Neuronal stem cell (in vitro differentiated cells): ENCODE data around the gene ING4. TPM values are rescaled to one million over a fixed set of nuclear protein-coding genes. Genes with fewer than 3 reads are reported as not detected.
A peak's percentile ranks its signal among the peaks of the same experiment; 100 is the strongest.
"Not testable (repeated sequence)": the region's sequence is repeated elsewhere in the genome, so short reads cannot be mapped to it uniquely, and the experiment has no call there.

Experiments used
- DNase-seq: peaks from one replicate; pipeline ENCODE4 v3.0.0-alpha.2; 2013; ENCODE audit warnings: low spot score
- H2AFZ ChIP-seq: one replicate; pipeline ENCODE4 v1.6.1; 2013; ENCODE audit warnings: mild to moderate bottlenecking, low read length, inconsistent platforms
- H2AK5ac ChIP-seq: 2 replicates; pipeline ENCODE4 v1.6.1; 2013; ENCODE audit warnings: low read depth, mild to moderate bottlenecking, inconsistent platforms, low read length, moderate library complexity, mixed read lengths
- H2BK120ac ChIP-seq: 2 replicates; pipeline ENCODE4 v1.6.1; 2013; ENCODE audit warnings: low read depth, mild to moderate bottlenecking, inconsistent platforms, low read length, moderate library complexity, mixed read lengths
- H2BK12ac ChIP-seq: one replicate; pipeline ENCODE4 v1.6.1; 2013; ENCODE audit warnings: low read length, inconsistent platforms
- H2BK15ac ChIP-seq: 2 replicates; pipeline ENCODE4 v1.6.1; 2013; ENCODE audit warnings: mild to moderate bottlenecking, low read length, inconsistent platforms, mixed read lengths
- H2BK5ac ChIP-seq: one replicate; pipeline ENCODE4 v1.6.1; 2013; ENCODE audit warnings: inconsistent platforms, mild to moderate bottlenecking, low read length, moderate library complexity
- H3K14ac ChIP-seq: one replicate; pipeline ENCODE4 v1.6.1; 2013; ENCODE audit warnings: low read length, inconsistent platforms
- H3K18ac ChIP-seq: 2 replicates; pipeline ENCODE4 v1.6.1; 2013; ENCODE audit warnings: low read length, inconsistent platforms
- H3K23ac ChIP-seq: 2 replicates; pipeline ENCODE4 v1.6.1; 2013; ENCODE audit warnings: low read depth, mild to moderate bottlenecking, mixed read lengths, low read length, inconsistent platforms; ENCODE audit not compliant: poor library complexity
- H3K27ac ChIP-seq: replicated peaks from 3 replicates; pipeline ENCODE4 v1.5.1; 2013; ENCODE audit warnings: low read length, inconsistent platforms
- H3K27me3 ChIP-seq, 3 experiments: 2 replicates each; pipeline ENCODE4 v1.6.1; 2013; ENCODE audit warnings: low read length in 3 of 3, mild to moderate bottlenecking in 2 of 3, inconsistent platforms in 1 of 3, low read depth in 1 of 3, mixed read lengths in 1 of 3, moderate library complexity in 1 of 3; ENCODE audit not compliant: control insufficient read depth in 3 of 3, insufficient read depth in 3 of 3
- H3K36me3 ChIP-seq, 2 donors: replicated peaks in 1 of 2; 2 replicates each; pipeline ENCODE4 v1.6.1; 2013; ENCODE audit warnings: low read length in 2 of 2; ENCODE audit not compliant: control insufficient read depth in 2 of 2, insufficient read depth in 2 of 2
- H3K4ac ChIP-seq: 2 replicates; pipeline ENCODE4 v1.6.1; 2013; ENCODE audit warnings: inconsistent platforms, mild to moderate bottlenecking, low read length, moderate library complexity
- H3K4me1 ChIP-seq, 2 donors: 1 replicate in 1 of 2; 2 replicates in 1 of 2; pipeline ENCODE4 v1.6.1; 2013; ENCODE audit warnings: low read length in 2 of 2, low read depth in 1 of 2; ENCODE audit not compliant: control insufficient read depth in 2 of 2, insufficient read depth in 1 of 2
- H3K4me2 ChIP-seq: one replicate; pipeline ENCODE4 v1.6.1; 2013; ENCODE audit warnings: mild to moderate bottlenecking, low read length, inconsistent platforms; ENCODE audit not compliant: insufficient read depth, poor library complexity, severe bottlenecking
- H3K4me3 ChIP-seq, 2 donors: 2 replicates each; pipeline ENCODE4 v1.5.1; 2013; ENCODE audit warnings: low read length in 2 of 2, mild to moderate bottlenecking in 2 of 2, inconsistent platforms in 1 of 2, moderate library complexity in 1 of 2
- H3K79me1 ChIP-seq: one replicate; pipeline ENCODE4 v1.6.1; 2013; ENCODE audit warnings: low read depth, mild to moderate bottlenecking, inconsistent platforms, low read length, moderate library complexity
- H3K9ac ChIP-seq: one replicate; pipeline ENCODE4 v1.6.1; 2013; ENCODE audit warnings: mild to moderate bottlenecking, low read depth, low read length, inconsistent platforms; ENCODE audit not compliant: poor library complexity
- H3K9me3 ChIP-seq, 2 donors: replicated peaks in 1 of 2; 2 replicates each; pipeline versions ENCODE3 to v1.6.1; 2013; ENCODE audit warnings: low read length in 2 of 2, mild to moderate bottlenecking in 2 of 2, inconsistent platforms in 1 of 2, low read depth in 1 of 2, mixed read lengths in 1 of 2, moderate library complexity in 1 of 2; ENCODE audit not compliant: control insufficient read depth in 2 of 2, insufficient read depth in 1 of 2
- H4K8ac ChIP-seq: one replicate; pipeline ENCODE4 v1.6.1; 2013; ENCODE audit warnings: low read depth, mild to moderate bottlenecking, inconsistent platforms, low read length, moderate library complexity
- H4K91ac ChIP-seq: one replicate; pipeline ENCODE4 v1.6.1; 2013; ENCODE audit warnings: low read length, low read depth, mild to moderate bottlenecking, inconsistent platforms; ENCODE audit not compliant: poor library complexity
- WGBS, 2 donors: extraction: QIAGEN DNeasy Blood & Tissue Kit; methylation state at CpG; one replicate each; pipeline ENCODE4 v1.1.7; 2013; ENCODE audit warnings: missing lambda C conversion rate in 2 of 2, mixed read lengths in 1 of 2; ENCODE audit not compliant: insufficient read length in 2 of 2, insufficient replicate concordance in 1 of 2; ENCODE audit errors: extremely low coverage in 2 of 2; 5-methylcytosine and 5-hydroxymethylcytosine counted together
- polyA plus RNA-seq, 2 experiments: library from polyadenylated mRNA; stranded (reverse); fragments of 200-250 nt; gene quantifications; one replicate each; pipeline ENCODE4 v1.2.3, GENCODE V29; 2013

Gene ING4
- polyA plus RNA-seq (2013, experiment 1 of 2) = 81.5 TPM
- 78.5 TPM for polyA plus RNA-seq (2013, experiment 2 of 2)

DNA sequence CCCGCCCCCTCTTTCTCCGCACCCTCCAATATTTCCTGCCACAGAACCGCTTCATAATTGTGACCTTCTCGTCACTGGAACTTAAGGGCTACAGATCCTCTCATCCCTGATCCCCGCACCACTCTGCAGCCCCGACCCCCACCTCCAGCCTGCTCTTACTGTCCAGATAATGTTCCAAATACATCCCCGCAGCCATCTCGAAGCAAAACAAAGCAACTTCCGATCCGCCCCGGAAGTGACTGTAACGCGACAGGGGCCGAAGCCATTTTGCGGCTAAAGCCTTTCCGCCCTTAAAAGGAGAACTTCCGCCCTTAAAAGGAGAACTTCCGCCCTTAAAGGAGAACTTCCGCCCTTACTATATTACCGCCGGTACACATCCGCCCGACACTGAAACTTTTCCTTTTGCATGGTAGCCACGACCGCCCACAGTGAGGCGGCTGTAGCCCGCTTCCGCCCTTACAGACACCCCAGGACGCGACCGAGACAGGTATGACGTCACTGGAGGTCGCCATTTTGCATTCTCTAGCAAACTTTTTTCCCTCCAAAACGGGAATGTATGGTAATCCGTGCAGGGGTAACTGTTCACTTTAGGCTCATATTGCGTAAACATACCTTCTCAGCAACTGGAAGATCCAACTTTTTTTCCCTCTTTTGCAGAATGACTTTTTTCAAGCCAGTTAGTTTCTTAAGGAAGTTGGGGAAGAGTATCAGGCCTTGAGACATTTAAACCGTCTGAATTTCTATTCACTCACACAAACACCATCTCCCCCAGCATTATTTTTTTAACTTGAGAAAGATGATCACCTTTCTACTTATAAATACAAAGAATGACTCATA, at the start of gene ING4:
ING4 (minus strand) TSS at position 214 of the 837 bp plus-strand sequence; CDS start at position 196, 18 bp downstream.
- WGBS, 2 donors = no CpG with 5 or more reads among the region's 37 CpGs
- H3K9me3 ChIP-seq = no peaks in the 10 kb centered on the region
- H3K36me3 ChIP-seq = peaks cover 13 to 40% of the 10 kb centered on the region in 2 donors
- peak within 1 kb of the TSS; percentile 74 for H2AFZ ChIP-seq
- H3K14ac ChIP-seq = no peak within 1 kb of the TSS
- H3K4me1 ChIP-seq = peaks cover 0 to 5% of the 10 kb centered on the region in 2 donors
- H3K4me2 ChIP-seq = peak within 1 kb of the TSS; percentile 79
- peak within 1 kb of the TSS; percentile 27 for H3K27ac ChIP-seq
- H3K79me1 ChIP-seq = peaks cover 13% of the 10 kb centered on the region
- H2AK5ac ChIP-seq = peak within 1 kb of the TSS; percentile 3
- peak; percentile 97 for DNase-seq
- no peak within 1 kb of the TSS for H3K4ac ChIP-seq
- peak within 1 kb of the TSS; percentile 74 to 94 for H3K4me3 ChIP-seq
- no peaks in the 10 kb centered on the region for H3K27me3 ChIP-seq
- H2BK12ac ChIP-seq = no peak within 1 kb of the TSS
- peak within 1 kb of the TSS; percentile 92 for H2BK5ac ChIP-seq
- no peak within 1 kb of the TSS for H4K91ac ChIP-seq
- peak within 1 kb of the TSS; percentile 94 for H3K18ac ChIP-seq
- H3K23ac ChIP-seq = no peak within 1 kb of the TSS
- H2BK15ac ChIP-seq = no peak within 1 kb of the TSS
- H2BK120ac ChIP-seq = no peak within 1 kb of the TSS
- H4K8ac ChIP-seq = no peak within 1 kb of the TSS
- peak within 1 kb of the TSS; percentile 82 for H3K9ac ChIP-seq

DNA sequence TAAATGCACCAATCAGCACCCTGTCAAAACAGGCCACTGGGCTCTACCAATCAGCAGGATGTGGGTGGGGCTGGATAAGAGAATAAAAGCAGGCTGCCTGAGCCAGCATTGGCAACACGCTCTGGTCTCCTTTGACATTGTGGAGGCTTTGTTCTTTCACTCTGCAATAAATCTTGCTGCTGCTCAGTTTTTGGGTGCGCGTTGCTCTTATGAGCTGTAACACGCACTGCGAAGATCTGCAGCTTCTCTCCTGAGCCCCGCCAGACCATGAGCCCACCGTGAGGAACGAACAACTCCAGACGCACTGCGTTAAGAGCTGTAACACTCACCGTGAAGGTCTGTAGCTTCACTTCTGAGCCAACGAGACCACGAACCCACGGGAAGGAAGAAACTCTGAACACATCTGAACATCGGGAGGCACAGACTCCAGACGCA, 46.1 kb upstream of the ING4 start:
- Histone ChIP-seq H3K23ac (peak overlapping the region; percentile 43), H4K91ac (no peak overlapping the region), H2BK5ac (no peak overlapping the region), H3K18ac (no peak overlapping the region), H3K4ac (no peak overlapping the region), H3K4me1 (no peaks in the 10 kb centered on the region), H3K79me1 (no peaks in the 10 kb centered on the region), H3K14ac (no peak overlapping the region), H2AFZ (peak overlapping the region; percentile 64), H2BK15ac (no peak overlapping the region), H3K27me3 (no peaks in the 10 kb centered on the region), H3K27ac (no peak overlapping the region), H4K8ac (peak overlapping the region; percentile 43), H2BK120ac (no peak overlapping the region), H2BK12ac (no peak overlapping the region), H3K4me2 (no peak overlapping the region), H3K9ac (no peak overlapping the region), H2AK5ac (no peak overlapping the region), H3K4me3 (no peak overlapping the region), H3K9me3 (no peaks in the 10 kb centered on the region), H3K36me3 (no peaks in the 10 kb centered on the region)
- no CpG with 5 or more reads among the region's 16 CpGs for WGBS, 2 donors
- no peak for DNase-seq

DNA sequence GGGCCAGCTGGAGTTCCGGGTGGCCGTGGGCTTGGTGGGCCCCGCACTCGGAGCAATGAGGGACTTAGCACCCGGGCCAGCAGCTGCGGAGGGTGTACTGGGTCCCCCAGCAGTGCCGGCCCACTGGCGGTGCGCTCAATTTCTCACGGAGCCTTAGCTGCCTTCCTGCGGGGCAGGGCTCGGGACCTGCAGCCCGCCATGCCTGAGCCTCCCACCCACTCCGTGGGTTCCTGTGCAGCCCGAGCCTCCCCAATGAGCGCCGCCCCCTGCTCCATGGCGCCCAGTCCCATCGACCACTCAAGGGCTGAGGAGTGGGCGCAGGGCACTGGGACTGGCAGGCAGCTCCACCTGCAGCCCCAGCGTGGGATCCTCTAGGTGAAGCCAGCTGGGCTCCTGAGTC, 45.4 kb upstream of the ING4 start:
- not testable (repeated sequence) for H3K18ac ChIP-seq, H3K4ac ChIP-seq, H2BK120ac ChIP-seq, H3K9ac ChIP-seq, H4K8ac ChIP-seq, H3K4me3 ChIP-seq, H4K91ac ChIP-seq, H3K79me1 ChIP-seq, H3K27ac ChIP-seq, H3K23ac ChIP-seq, H3K36me3 ChIP-seq, H3K4me2 ChIP-seq, H3K4me1 ChIP-seq, H3K9me3 ChIP-seq, H2BK15ac ChIP-seq, H2AFZ ChIP-seq, H3K27me3 ChIP-seq, H2AK5ac ChIP-seq, H2BK5ac ChIP-seq, DNase-seq, H2BK12ac ChIP-seq, H3K14ac ChIP-seq
- no CpG with 5 or more reads among the region's 21 CpGs for WGBS, 2 donors

DNA sequence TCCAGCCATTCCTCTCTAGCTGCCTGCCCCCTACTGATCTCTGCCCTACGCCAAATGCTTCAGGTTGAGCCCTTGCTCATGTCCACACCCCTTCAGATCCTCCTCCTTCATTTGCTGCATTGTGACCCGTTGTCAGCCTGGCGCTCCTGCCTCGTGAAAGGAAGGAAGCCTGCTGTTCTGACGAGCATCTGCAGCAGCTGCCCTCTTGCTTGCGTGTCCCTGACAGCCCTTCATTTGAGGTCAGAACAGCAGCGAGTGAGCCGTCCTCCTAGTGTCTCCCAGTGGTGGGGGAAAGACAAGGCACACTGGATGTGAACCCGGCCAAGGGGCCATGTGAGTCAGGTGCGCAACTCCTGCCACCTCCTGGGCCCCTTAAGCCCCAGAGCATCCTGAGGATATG, 40.7 kb upstream of the ING4 start:
- DNase-seq = peak; percentile 37
- Histone ChIP-seq H3K9ac (no peak overlapping the region), H2BK15ac (no peak overlapping the region), H4K8ac (no peak overlapping the region), H3K4me2 (peak overlapping the region; percentile 15), H3K27ac (peak overlapping the region; percentile 5), H3K4me1 (peaks cover 9 to 16% of the 10 kb centered on the region in 2 donors), H3K27me3 (peaks cover 0 to 12% (median 7%) of the 10 kb centered on the region in 3 experiments), H3K4me3 (no peak overlapping the region), H3K18ac (peak overlapping the region; percentile 12), H3K36me3 (no peaks in the 10 kb centered on the region), H3K4ac (no peak overlapping the region), H3K9me3 (no peaks in the 10 kb centered on the region), H2BK5ac (no peak overlapping the region), H3K79me1 (peaks cover 12% of the 10 kb centered on the region), H2BK12ac (no peak overlapping the region), H3K23ac (no peak overlapping the region), H3K14ac (no peak overlapping the region), H2AK5ac (no peak overlapping the region), H4K91ac (no peak overlapping the region), H2AFZ (peak overlapping the region; percentile 39), H2BK120ac (no peak overlapping the region)
- WGBS, 2 donors = no CpG with 5 or more reads among the region's 10 CpGs
